WERI-Rb-1 (cell line): ENCODE data around the gene DPP9.

Experiments used
- DNase-seq: peaks from one replicate; pipeline ENCODE4 v3.0.0-alpha.2; 2020
- H3K27ac ChIP-seq: fragments of 250-450 bp; sonication (Bioruptor Pico); 2 replicates; pipeline ENCODE4 v1.5.1; 2020; ENCODE audit warnings: mild to moderate bottlenecking, moderate library complexity
- H3K27me3 ChIP-seq: fragments of 250-450 bp; sonication (Bioruptor Pico); 2 replicates; pipeline ENCODE4 v1.5.1; 2021; ENCODE audit warnings: mild to moderate bottlenecking, low read depth, moderate library complexity; ENCODE audit not compliant: insufficient read depth, severe bottlenecking
- H3K36me3 ChIP-seq: fragments of 250-450 bp; sonication (Bioruptor Pico); 2 replicates; pipeline ENCODE4 v1.5.1; 2020; ENCODE audit warnings: mild to moderate bottlenecking, moderate library complexity
- H3K4me3 ChIP-seq: 2 replicates; pipeline ENCODE4 v1.5.1; 2011; ENCODE audit warnings: low read depth, mild to moderate bottlenecking, control low read depth, low read length
- H3K9me3 ChIP-seq: fragments of 250-450 bp; sonication (Bioruptor Pico); 2 replicates; pipeline ENCODE4 v1.5.1; 2021; ENCODE audit warnings: mild to moderate bottlenecking, moderate library complexity; ENCODE audit not compliant: severe bottlenecking
- TF ChIP-seq, protein P1 (sequence below): IDR thresholded peaks from 2 replicates; pipeline ENCODE4 v1.5.1; 2011; ENCODE audit warnings: low read depth, mild to moderate bottlenecking, control low read depth, inconsistent platforms, low read length

Gene DPP9

DNA sequence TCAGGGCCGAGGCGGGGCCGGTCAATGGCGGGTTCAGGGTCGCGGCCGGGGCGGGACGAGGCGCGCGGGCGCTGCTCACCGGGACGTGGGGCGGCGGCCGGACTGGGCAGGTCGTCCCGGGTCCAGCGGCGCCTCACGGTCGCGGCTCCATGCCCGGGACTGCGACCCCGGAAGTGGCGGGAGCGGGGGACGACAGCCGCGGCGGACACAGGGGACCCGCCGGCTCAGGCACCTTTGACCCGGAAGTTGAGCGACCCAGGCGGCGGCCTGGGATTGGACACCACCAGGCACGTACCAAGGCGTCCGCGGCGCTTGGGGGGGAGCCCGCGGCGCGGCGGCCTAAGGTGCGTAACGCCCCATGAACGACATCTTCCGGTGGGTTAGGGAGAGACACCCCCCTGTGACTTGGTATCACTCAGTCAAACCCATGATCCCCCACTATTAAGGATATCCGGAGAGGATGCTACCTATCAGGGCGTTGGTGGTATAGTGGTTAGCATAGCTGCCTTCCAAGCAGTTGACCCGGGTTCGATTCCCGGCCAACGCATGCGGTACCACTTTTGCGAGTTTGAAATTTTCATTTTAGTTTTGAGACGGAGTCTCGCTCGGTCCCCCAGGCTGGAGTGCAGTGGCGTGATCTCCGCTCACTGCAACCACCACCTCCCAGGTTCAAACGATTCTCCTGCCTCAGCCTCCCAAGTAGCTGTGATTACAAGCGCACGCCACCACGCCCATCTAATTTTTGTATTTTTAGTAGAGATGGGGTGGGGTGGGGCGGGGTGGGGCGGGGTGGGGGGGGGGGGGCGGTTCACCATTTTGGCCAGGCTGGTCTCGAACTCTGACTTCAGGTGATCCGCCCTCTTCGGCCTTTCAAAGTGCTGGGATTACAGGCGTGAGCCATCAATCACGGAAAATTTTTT lies at the start of gene DPP9:
TSS of gene DPP9 (minus strand) at position 248 of the 920 bp plus-strand sequence. CDS start 3,936 bp downstream, outside the sequence.
- peak; percentile 97 for DNase-seq
- H3K36me3 ChIP-seq = peaks cover 35% of the 10 kb centered on the region
- no peaks in the 10 kb centered on the region for H3K27me3 ChIP-seq
- no peaks in the 10 kb centered on the region for H3K9me3 ChIP-seq
- H3K27ac ChIP-seq = peak within 1 kb of the TSS; percentile 79
- H3K4me3 ChIP-seq = peak within 1 kb of the TSS; percentile 88
- TF ChIP-seq, protein P1, sequence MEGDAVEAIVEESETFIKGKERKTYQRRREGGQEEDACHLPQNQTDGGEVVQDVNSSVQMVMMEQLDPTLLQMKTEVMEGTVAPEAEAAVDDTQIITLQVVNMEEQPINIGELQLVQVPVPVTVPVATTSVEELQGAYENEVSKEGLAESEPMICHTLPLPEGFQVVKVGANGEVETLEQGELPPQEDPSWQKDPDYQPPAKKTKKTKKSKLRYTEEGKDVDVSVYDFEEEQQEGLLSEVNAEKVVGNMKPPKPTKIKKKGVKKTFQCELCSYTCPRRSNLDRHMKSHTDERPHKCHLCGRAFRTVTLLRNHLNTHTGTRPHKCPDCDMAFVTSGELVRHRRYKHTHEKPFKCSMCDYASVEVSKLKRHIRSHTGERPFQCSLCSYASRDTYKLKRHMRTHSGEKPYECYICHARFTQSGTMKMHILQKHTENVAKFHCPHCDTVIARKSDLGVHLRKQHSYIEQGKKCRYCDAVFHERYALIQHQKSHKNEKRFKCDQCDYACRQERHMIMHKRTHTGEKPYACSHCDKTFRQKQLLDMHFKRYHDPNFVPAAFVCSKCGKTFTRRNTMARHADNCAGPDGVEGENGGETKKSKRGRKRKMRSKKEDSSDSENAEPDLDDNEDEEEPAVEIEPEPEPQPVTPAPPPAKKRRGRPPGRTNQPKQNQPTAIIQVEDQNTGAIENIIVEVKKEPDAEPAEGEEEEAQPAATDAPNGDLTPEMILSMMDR = peak; percentile 47

DNA sequence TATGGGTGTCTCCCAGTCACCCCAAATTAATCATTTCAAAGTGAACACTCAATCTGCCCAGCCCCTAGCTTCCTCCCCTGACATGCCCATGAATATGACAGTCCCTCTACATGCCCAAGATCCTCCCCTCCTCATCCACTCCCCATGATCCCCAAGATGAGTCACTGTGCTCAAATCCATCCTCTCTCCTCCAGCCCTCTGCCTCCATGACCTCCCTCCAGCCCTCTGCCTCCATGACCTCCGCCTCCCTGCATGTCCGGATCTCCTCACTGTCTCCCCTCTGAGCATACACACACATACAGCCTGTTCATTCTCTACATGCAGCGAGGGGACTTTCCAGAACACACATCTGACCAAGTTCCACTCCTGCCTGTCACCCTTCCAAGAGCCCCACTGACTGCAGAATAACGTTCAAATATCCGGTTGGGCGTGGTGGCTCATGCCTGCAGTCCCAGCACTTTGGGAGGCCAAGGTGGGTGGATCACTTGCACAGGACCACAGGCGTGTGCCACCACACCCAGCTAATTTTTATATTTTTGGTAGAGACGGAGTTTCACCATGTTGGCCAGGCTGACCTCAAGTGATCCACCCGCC lies 49.5 kb upstream of the DPP9 start:
- TF ChIP-seq, protein P1 = no peak
- H3K9me3 ChIP-seq = peaks cover 6% of the 10 kb centered on the region
- H3K36me3 ChIP-seq = peaks cover 25% of the 10 kb centered on the region
- H3K27ac ChIP-seq = peak overlapping the region; percentile 5
- no peaks in the 10 kb centered on the region for H3K27me3 ChIP-seq
- no peak overlapping the region for H3K4me3 ChIP-seq
- peak; percentile 44 for DNase-seq

DNA sequence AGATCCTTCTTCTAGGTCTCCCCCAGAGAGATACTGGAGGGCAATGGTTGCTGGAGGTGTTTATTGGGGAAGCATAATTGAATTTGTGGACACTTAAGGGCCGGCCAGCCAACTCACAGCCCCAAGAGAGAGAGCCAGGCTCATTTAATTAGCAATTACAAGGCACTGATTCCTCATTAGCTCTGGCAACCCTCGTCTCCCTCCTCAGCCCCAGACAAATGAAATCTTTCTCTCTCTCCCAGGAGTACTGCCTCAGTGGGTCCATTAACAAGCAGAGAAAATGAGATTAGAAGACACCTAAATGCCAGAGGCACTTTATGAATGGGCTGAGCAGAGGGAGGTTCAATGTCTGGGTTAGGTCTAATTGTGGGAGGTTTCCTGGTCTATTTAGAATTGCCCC lies 48.9 kb upstream of the DPP9 start:
- TF ChIP-seq, protein P1 = no peak
- DNase-seq = no peak
- peaks cover 6% of the 10 kb centered on the region for H3K9me3 ChIP-seq
- H3K27ac ChIP-seq = peak overlapping the region; percentile 5; the same call in 1 of the 2 replicates
- H3K27me3 ChIP-seq = no peaks in the 10 kb centered on the region
- peaks cover 25% of the 10 kb centered on the region for H3K36me3 ChIP-seq
- H3K4me3 ChIP-seq = no peak overlapping the region

DNA sequence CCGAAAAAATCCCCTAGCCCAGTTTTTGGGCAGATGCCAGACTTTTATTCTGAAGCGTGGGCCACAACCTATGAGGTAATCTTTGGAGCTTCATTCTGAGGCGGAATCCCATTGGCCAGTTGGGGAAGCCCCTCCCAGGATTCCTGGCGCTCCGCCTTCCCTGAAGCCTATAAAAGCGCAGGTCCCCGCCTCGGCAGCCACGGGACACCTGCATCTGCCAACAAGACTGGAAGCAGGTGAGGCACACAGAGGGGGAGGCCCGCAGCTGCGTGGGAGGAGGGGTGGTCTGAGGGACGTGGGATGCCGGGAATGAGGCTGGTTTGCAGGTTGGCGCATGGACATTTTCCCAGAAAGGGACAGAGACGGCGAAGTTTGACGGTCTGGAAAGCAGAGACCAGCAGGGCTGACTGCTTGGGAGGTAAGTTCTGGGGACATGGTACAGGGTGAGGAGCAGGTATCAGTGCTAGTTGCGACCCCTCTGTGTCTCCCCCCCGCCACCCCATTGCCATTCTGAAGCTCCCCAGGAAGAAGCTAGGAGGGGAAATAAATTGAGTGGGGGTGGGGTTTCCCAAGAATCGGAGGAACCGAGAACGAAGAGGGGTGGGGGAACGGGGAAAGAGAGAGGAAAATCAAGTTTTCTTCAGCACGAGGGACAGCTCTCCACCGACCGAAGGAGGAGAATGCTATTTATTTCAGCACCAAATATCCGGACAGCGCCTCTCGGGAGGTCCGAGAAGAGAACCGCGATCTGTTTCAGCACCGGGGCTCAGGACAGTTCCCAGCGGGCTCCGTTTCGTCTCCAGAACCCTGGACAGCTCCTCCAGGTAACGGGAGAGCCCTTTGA lies 45.5 kb upstream of the DPP9 start:
- Histone ChIP-seq H3K36me3 (peaks cover 25% of the 10 kb centered on the region), H3K4me3 (peak overlapping the region; percentile 76), H3K9me3 (no peaks in the 10 kb centered on the region), H3K27me3 (no peaks in the 10 kb centered on the region), H3K27ac (peak overlapping the region; percentile 57)
- TF ChIP-seq, protein P1 = no peak
- DNase-seq = peak; percentile 96

DNA sequence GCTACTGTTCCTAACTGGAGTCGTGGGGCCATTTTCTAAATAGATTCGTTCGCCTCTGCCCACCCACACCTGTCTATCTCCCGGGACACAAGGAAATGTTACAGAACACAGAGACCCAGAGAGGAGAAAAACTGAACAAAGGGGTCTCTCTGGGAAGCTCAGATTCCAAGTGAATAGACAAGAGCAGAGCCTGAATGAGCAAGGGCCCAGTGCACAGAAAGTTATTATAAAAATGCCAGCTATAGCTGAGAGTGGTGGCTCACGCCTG lies 40.7 kb upstream of the DPP9 start:
- Histone ChIP-seq H3K27me3 (no peaks in the 10 kb centered on the region), H3K4me3 (no peak overlapping the region), H3K36me3 (peaks cover 3% of the 10 kb centered on the region; the same call in 1 of the 2 replicates), H3K9me3 (no peaks in the 10 kb centered on the region), H3K27ac (peak overlapping the region; percentile 84)
- TF ChIP-seq, protein P1 = no peak
- DNase-seq = no peak
